NB4 (cell line): ENCODE measurements around the gene HPCAL1.

ENCODE experiments used
- CTCF ChIP-seq: IDR thresholded peaks from one replicate; pipeline ENCODE4 v1.5.1; 2012; ENCODE audit warnings: low read depth, low read length
- POLR2A ChIP-seq: IDR thresholded peaks from 2 replicates; pipeline ENCODE4 v1.6.1; 2011; ENCODE audit warnings: mild to moderate bottlenecking; ENCODE audit not compliant: insufficient read length; ENCODE audit errors: extremely low read depth
- TF ChIP-seq, protein P1 (sequence below): IDR thresholded peaks from 2 replicates; pipeline ENCODE4 v1.6.1; 2011; ENCODE audit warnings: low read depth, low read length

GRCh38 chr2:10425699-10426098, 123.0 kb downstream of the HPCAL1 start:
- TF ChIP-seq POLR2A (no peak), CTCF (no peak)
- TF ChIP-seq, protein P1, sequence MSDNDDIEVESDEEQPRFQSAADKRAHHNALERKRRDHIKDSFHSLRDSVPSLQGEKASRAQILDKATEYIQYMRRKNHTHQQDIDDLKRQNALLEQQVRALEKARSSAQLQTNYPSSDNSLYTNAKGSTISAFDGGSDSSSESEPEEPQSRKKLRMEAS = no peak
